GM04503 (cell line): ENCODE results near the gene RGS1.

Experiments used
- DNase-seq: peaks from one replicate; pipeline ENCODE4 v3.0.0-alpha.2; 2012; ENCODE audit warnings: low read depth

The RGS1 gene

GRCh38 chr1:192581131-192581927 lies 5.8 kb downstream of the RGS1 start:
- DNase-seq, result no peak

- no peak for DNase-seq
Measured at GRCh38 chr1:192584866-192585265, 9.3 kb downstream of the RGS1 start.

- no peak for DNase-seq
Measured at GRCh38 chr1:192587386-192588266, 12.1 kb downstream of the RGS1 start.

GRCh38 chr1:192588546-192588945 lies 13.0 kb downstream of the RGS1 start:
- DNase-seq, result no peak

GRCh38 chr1:192589813-192590212 lies 14.2 kb downstream of the RGS1 start:
- DNase-seq, result no peak

GRCh38 chr1:192592517-192592916 lies 16.9 kb downstream of the RGS1 start:
- no peak for DNase-seq

GRCh38 chr1:192592981-192593708 lies 17.6 kb downstream of the RGS1 start:
- no peak for DNase-seq

GRCh38 chr1:192595299-192595698 lies 19.7 kb downstream of the RGS1 start:
- DNase-seq, result no peak

GRCh38 chr1:192598589-192598988 lies 23.0 kb downstream of the RGS1 start:
- no peak for DNase-seq

GRCh38 chr1:192600275-192600674 lies 24.7 kb downstream of the RGS1 start:
- DNase-seq, result no peak

- DNase-seq, result no peak
Measured at GRCh38 chr1:192601143-192601542, 25.6 kb downstream of the RGS1 start.

GRCh38 chr1:192601567-192601966 lies 26.0 kb downstream of the RGS1 start:
- DNase-seq, result no peak

- DNase-seq, result no peak
Measured at GRCh38 chr1:192602757-192603156, 27.2 kb downstream of the RGS1 start.

GRCh38 chr1:192603218-192603787 lies 27.7 kb downstream of the RGS1 start:
- DNase-seq, result no peak

- no peak for DNase-seq
Measured at GRCh38 chr1:192604979-192605620, 29.5 kb downstream of the RGS1 start.

GRCh38 chr1:192608671-192609070 lies 33.1 kb downstream of the RGS1 start:
- DNase-seq, result no peak

GRCh38 chr1:192609110-192610079 lies 33.8 kb downstream of the RGS1 start:
- DNase-seq, result no peak

GRCh38 chr1:192610112-192610889 lies 34.7 kb downstream of the RGS1 start:
- no peak for DNase-seq

GRCh38 chr1:192615055-192615454 lies 39.5 kb downstream of the RGS1 start:
- no peak for DNase-seq
